GM12891 (cell line): ENCODE results near the gene TAF9.

ENCODE experiments used
- PAX5 ChIP-seq: IDR thresholded peaks from 2 replicates; pipeline ENCODE4 v1.6.1; 2011; ENCODE audit warnings: low read length, moderate library complexity, mild to moderate bottlenecking; ENCODE audit not compliant: insufficient read depth, severe bottlenecking
- POLR2A ChIP-seq: IDR thresholded peaks from 2 replicates; pipeline ENCODE4 v1.6.1; 2011; ENCODE audit warnings: low read depth, low read length, control low read depth
- POLR2AphosphoS5 ChIP-seq: IDR thresholded peaks from 2 replicates; pipeline ENCODE4 v1.6.1; 2011; ENCODE audit warnings: low read depth, low read length, control low read depth
- POU2F2 ChIP-seq: IDR thresholded peaks from 2 replicates; pipeline ENCODE4 v1.6.1; 2011; ENCODE audit warnings: low read depth, mild to moderate bottlenecking, control low read depth, low read length, moderate library complexity
- SPI1 ChIP-seq: IDR thresholded peaks from 2 replicates; pipeline ENCODE4 v1.6.1; 2011; ENCODE audit warnings: low read depth, low read length, control low read depth
- TAF1 ChIP-seq: IDR thresholded peaks from 2 replicates; pipeline ENCODE4 v1.6.1; 2011; ENCODE audit warnings: low read depth, low read length, control low read depth

DNA sequence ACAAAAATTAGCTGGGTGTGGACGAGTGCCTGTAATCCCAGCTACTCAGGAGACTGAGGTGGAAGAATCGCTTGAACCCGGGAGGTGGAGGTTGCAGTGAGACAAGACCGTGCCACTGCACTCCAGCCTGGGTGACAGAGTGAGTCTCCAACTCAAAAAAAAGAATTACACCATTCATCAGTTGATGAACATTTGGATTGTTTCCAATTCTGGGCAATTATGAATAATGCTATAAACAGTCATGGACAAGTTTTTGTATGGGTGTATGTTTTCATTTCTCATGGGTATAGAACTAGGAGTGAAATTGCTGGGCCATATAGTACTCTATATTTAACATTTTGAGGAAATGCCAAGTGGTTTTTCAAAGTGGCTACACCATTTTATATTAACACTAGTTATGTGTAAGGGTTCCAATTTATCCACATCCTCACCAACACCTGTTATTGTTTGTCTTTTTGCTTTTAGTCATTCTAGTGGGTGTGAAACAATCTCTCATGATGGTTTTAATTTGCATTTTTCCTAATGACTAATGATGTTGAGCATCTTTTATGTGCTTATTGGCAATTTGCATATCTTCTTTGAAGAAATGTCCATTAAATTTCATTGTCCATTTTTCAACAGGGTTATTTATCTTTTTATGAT, 27.7 kb downstream of the TAF9 start:
- no peak for TF ChIP-seq POLR2AphosphoS5
- no peak for TF ChIP-seq POLR2A
- TF ChIP-seq TAF1, result no peak
- no peak for TF ChIP-seq POU2F2
- no peak for TF ChIP-seq SPI1
- TF ChIP-seq PAX5, result no peak
